HG03103 (cell line): ENCODE data around the gene MYO1E.

Experiments used
- ATAC-seq: cut with Tn5 transposase; IDR thresholded peaks from one replicate; pipeline ENCODE4 v1.9.1; 2021; ENCODE audit warnings: low read depth; ENCODE audit not compliant: unreplicated experiment

Gene MYO1E

GRCh38 chr15:59326856-59327255 is 45.8 kb downstream of the MYO1E start:
- no peak for ATAC-seq

- no peak for ATAC-seq
These were observed 50.5 kb downstream of the MYO1E start for GRCh38 chr15:59322056-59322759.

DNA sequence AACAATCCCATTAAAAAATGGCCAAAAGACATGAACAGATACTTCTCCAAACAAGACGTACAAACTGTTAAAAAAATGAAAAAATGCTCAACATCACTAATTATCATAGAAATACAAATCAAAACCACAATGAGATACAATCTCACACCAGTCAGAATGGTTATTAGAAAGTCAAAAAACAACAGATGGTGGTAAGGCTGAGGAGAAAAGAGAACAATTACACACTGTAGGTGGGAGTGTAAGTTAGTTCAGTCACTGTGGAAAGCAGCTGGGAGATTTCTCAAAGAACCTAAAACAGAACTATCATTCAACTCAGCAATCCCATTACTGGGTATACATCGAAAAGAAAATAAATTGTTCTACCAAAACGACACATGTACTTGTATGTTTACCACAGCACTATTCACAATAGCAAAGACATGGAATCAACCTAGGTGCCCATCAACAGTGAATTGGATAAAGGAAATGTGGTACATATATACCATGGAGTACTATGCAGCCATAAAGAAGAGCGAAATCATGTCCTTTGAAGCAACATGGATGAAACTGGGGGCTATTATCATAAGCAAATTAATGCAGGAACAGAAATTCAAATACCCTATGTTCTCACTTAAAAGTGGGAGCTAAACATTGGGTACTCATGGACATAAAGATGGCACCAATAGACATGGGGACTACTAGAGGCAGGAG is 51.5 kb downstream of the MYO1E start:
- no peak for ATAC-seq

DNA sequence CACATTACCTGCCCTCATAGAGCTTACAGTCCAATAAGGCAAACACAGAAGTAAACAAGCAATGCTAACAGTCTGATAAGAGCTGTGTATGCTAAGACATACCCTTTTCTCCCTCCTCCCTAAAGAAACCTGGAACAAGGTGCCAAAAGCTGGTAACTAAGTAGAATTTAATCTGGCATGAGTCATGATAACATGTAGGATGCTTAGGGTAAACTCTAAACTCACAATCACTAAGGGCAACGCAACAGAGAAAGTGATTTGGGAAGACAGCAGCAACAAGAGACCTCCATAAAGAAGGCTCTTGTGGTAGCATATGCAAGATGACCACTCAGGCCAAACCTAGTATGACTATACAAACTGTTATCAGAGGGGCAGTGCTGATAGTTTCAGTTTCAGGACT is 55.5 kb downstream of the MYO1E start:
- no peak for ATAC-seq

DNA sequence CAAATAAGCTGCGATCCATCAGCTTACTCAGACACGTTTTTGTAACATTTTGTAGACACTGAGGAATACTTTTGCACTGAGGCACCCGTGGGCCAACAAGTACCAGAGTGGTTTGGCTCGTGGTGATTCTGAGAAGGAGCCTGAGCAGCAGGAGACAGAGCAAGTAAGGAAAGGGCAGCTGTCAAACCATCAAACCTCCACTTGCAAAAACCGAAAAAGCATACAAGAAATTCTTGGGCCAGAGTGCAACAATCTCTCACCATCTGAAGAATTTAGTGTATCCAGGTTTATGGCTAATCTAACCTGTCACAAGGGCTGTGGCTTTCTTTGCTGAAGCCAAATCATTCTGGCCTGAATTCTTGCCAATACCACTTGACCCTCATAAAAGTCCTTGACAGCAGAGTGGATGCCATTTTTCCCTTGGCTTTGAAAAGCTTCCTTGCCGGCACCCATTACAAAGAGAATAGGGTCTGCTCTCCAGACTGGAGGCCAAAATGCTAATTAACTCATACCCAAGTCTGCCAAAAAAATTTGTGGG is 56.7 kb downstream of the MYO1E start:
- no peak for ATAC-seq

GRCh38 chr15:59313641-59314332 is 58.9 kb downstream of the MYO1E start:
- peak; percentile 79 for ATAC-seq

GRCh38 chr15:59312205-59312604 is 60.5 kb downstream of the MYO1E start:
- ATAC-seq, result no peak

- no peak for ATAC-seq
These were observed 61.5 kb downstream of the MYO1E start for GRCh38 chr15:59311195-59311594.

DNA sequence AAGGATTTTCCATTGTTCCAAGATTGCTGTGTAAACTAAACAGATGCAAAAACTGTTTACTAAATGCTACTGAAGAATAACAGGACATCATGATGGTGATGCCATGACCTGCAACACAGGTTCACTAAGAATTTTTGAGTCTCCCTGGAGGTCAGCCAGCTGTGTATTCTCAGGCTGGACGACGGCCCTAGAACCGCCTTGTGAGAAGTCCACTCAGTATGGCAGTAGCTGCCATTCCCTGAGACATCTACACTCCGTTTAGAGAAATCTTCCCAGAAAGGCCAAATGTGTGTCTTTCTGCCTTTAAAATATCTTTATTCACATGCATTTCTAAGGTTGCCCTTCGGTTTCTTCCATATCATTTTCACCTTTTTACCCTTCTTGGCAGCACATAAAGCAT is 63.3 kb downstream of the MYO1E start:
- no peak for ATAC-seq

DNA sequence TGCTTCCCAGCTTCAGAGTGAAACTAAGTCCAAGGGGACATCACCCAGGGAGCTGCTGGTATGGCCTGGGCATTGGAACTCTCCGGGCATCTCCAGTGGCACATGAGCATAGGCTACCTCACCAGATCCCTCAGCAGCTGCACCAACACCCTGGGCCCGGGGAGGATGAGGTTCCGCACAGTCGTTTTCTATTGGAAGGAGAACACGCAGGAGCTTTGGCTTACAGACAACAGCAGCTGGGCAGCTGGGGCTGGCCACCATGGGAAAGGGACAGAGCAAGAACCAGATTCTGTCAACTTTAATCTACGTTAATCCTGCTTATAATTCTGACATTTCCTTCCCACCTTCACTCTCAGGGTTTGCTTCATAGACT is 65.5 kb downstream of the MYO1E start:
- no peak for ATAC-seq

DNA sequence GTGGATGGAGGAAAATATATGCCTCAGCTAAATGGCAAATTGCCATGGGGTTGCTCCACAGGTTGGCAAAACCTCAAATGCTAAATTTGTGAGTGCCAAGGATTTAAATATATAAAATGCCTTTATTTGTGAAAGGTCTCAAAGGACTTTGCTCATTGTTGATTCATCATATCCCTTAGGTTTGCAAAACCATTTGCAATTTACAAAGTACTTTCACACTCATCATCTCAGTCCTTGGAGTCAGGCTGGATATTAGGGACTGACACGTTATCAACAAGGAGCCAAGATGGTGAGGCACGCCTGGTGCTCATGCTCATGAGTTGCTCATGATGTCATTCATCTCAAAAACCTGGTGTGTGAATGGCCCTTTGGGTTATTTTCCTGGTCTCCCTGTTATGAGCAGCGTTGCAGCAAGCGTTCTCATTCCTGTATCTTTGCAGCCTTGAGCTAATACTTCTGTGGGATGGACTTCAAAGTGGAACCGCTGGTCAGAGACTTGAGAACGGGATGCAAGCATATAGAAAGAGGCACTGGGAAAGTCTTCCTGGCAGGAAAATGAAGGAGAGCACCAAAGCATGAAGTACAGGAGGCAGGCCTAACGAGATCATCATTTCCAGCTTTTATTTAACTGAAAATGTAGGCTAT is 66.0 kb downstream of the MYO1E start:
- no peak for ATAC-seq

DNA sequence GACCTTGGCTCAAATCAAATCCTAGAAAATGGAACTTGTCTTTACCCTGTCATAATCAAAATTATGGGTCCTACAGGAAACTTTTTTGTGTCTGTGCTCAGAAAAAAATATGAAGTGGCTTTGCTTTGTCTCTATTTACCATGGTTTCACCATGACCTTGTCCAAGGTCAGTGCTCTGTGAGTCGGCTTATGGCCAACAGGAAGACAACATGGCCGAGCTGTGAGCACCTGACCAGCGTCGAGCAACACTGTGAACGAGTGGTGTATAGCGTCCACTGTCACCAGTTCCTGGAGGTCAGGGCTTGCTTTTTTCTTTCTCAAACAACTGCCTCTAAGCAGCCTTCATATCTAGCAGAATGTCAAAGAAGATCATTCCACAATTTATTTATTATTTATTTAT is 67.9 kb downstream of the MYO1E start:
- ATAC-seq, result no peak

- no peak for ATAC-seq
These were observed 68.5 kb downstream of the MYO1E start for GRCh38 chr15:59304034-59304795.

GRCh38 chr15:59303633-59304032 is 69.0 kb downstream of the MYO1E start:
- ATAC-seq, result no peak

DNA sequence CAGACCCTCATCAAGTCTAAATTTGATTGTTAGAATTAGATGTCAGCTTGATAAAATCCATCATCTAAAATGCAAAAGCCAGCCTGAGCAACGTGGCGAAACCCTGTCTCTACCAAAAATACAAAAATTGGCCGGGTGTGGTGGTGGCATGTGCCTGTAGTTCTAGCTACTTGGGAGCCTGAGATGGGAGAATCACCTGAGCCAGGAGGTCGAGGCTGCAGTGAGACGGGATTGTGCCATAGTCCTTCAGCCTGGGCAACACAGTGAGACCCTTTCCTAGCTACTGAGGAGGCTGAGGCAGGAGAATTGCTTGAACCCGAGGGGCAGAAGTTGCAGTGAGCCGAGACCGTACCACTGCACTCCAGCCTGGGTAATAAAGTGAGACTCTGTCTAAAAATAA is 69.5 kb downstream of the MYO1E start:
- no peak for ATAC-seq

DNA sequence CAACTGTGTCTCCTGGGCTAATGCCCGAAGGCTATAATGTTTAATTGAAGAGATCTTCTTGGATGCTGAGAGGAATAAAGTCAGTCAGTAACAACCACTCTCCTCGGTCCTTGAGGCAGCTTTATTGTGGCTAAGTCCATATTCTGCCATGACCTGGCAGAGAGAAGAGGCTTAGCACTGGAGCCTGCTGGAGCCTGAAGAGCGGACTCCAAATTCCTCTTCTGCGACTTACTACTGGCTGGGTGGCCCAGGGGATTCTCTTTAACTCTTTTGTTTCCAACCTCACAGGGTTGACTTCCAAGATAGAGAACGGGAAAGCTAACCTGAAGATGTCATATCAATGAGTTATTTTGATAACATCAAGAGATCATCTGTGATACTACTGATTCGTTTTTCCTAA is 71.1 kb downstream of the MYO1E start:
- no peak for ATAC-seq

DNA sequence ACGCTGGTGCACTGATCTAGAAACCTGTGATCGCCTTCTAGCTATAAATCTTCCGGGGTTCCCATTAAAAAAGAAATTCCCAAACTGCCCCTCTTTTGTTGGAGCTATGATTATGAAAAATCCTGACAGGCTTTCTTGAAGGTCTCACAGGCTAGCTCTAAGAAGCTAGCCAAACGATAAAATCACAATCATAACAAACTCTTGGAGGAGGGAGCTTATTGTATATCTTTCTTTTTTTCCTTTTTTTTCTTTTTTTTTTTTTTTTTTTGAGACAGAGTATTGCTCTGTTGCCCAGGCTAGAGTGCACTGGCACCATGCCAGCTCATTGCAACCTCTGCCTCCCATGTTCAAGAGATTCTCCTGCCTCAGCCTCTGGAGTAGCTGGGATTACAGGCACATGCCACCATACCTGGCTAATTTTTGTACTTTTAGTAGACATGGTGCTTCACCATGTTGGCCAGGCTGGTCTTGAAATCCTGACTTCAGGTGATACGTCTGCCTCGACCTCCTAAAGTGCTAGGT is 72.0 kb downstream of the MYO1E start:
- no peak for ATAC-seq

DNA sequence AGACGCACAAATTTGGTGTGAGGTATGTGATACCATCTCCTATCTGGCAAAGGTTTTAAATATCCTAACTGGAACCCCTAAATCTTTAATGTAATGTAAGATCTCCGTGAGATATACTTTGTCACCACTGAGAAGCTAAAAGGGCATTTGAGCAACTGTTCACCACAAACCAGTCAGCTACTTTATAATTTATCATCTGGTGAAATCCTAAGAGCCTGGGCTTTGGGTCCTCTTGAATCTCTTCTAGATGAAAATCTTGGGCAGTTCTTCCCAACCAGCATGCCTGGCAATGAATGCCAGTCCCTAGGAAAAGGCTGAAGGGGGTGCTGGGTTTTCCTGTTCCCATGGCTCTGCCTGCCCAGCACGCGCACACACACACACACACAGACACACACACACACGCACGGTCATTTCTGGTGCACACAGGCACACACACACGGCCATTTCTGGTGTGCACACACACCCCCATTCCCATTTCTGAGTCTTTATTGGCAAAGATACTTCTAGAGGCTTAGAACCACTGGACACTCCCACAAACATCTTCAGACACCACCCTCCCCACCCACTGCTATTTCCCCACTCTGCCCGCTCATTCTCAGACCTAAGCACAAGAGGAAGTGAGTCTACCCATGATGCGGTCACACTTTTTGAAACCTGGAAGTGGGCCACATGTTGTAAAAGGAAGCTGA is 72.6 kb downstream of the MYO1E start:
- no peak for ATAC-seq

- ATAC-seq, result no peak
These were observed 73.8 kb downstream of the MYO1E start for GRCh38 chr15:59298854-59299250.
